ENCODE data around the gene NUDT21.

NUDT21 gene

GRCh38 chr16:56460101-56460500 lies 9.0 kb upstream of the NUDT21 start:
- no peak for DNase-seq

GRCh38 chr16:56457927-56458470 lies 6.9 kb upstream of the NUDT21 start:
- DNase-seq = no peak

GRCh38 chr16:56451753-56452689 lies 889 bp upstream of the NUDT21 start:
- DNase-seq = no peak

- DNase-seq = no peak
These were observed 702 bp downstream of the NUDT21 start for GRCh38 chr16:56450275-56450985.

GRCh38 chr16:56448005-56448404 lies 3.1 kb downstream of the NUDT21 start:
- DNase-seq = no peak

- no peak for DNase-seq
These were observed 3.8 kb downstream of the NUDT21 start for GRCh38 chr16:56447286-56447685.

- DNase-seq = no peak
These were observed 13.1 kb downstream of the NUDT21 start for GRCh38 chr16:56438038-56438437.

- no peak for DNase-seq
These were observed 14.9 kb downstream of the NUDT21 start for GRCh38 chr16:56436258-56436657.

GRCh38 chr16:56428091-56428490 lies 23.0 kb downstream of the NUDT21 start:
- DNase-seq = no peak

- no peak for DNase-seq
These were observed 24.5 kb downstream of the NUDT21 start for GRCh38 chr16:56426585-56426984.

GRCh38 chr16:56425439-56425832 lies 25.7 kb downstream of the NUDT21 start, which contains the start of gene AMFR:
Gene AMFR (minus strand): TSS chr16:56425545. CDS start chr16:56425327, 218 bp downstream.
- no peak for DNase-seq

- no peak for DNase-seq
These were observed 26.2 kb downstream of the NUDT21 start for GRCh38 chr16:56424791-56425438.

- no peak for DNase-seq
These were observed 26.7 kb downstream of the NUDT21 start for GRCh38 chr16:56424404-56424764.

GRCh38 chr16:56423584-56424403 lies 27.3 kb downstream of the NUDT21 start:
- no peak for DNase-seq

GRCh38 chr16:56422896-56423441 lies 28.2 kb downstream of the NUDT21 start:
- DNase-seq = no peak

GRCh38 chr16:56421976-56422669 lies 29.0 kb downstream of the NUDT21 start:
- no peak for DNase-seq

- DNase-seq = no peak
These were observed 29.8 kb downstream of the NUDT21 start for GRCh38 chr16:56421313-56421712.

- DNase-seq = no peak
These were observed 30.5 kb downstream of the NUDT21 start for GRCh38 chr16:56420613-56421012.

GRCh38 chr16:56419740-56420548 lies 31.2 kb downstream of the NUDT21 start:
- DNase-seq = no peak

- no peak for DNase-seq
These were observed 34.0 kb downstream of the NUDT21 start for GRCh38 chr16:56417138-56417537.
